ENCODE results near the gene GSTO2. TPM values are rescaled to one million over a fixed set of nuclear protein-coding genes. Genes with fewer than 3 reads are reported as not detected.

The GSTO2 gene
- total RNA-seq, 3 donors from 2014 or later (not counting 1 experiment from before 2014, with no cell fraction given): 0.75 to 1.4 (median 0.84) TPM

- no peaks in the 10 kb centered on the region for H3K9me3 Mint-ChIP-seq
- H3K36me3 Mint-ChIP-seq: peaks cover 18% of the 10 kb centered on the region
- no peak for ATAC-seq
- peaks cover 59 to 65% of the 10 kb centered on the region in 2 donors for H3K4me1 Mint-ChIP-seq
- intact Hi-C loops (cut with micrococcal nuclease): no loop called here
- no peak overlapping the region for H3K4me3 Mint-ChIP-seq
- peak overlapping the region; percentile 73 to 82 for H3K27ac Mint-ChIP-seq
- no peaks in the 10 kb centered on the region for H3K9me3 ChIP-seq (ENCODE audit: control insufficient read depth, insufficient read depth, low read length)
- H3K36me3 ChIP-seq (ENCODE audit: control insufficient read depth, insufficient read depth, low read length): peaks cover 61% of the 10 kb centered on the region
- no peak overlapping the region for H3K4me3 ChIP-seq (ENCODE audit: low read length)
- 98% methylated on average over 3 of the region's 3 CpGs for WGBS (ENCODE audit: insufficient coverage)
- H3K27me3 Mint-ChIP-seq (ENCODE audit: low read depth in 2 of 2): no peaks in the 10 kb centered on the region
- H3K27me3 ChIP-seq (ENCODE audit: control insufficient read depth, insufficient read depth, low read length): no peaks in the 10 kb centered on the region
- peaks cover 7% of the 10 kb centered on the region for H3K4me1 ChIP-seq (ENCODE audit: control insufficient read depth, insufficient read depth, low read length)
- TF ChIP-seq CTCF (IDR thresholded peaks at IDR 0.05): no peak
- no peak overlapping the region for H3K27ac ChIP-seq (ENCODE audit: low read length)
- no peak for DNase-seq
Measured at GRCh38 chr10:104259456-104259855, 9.5 kb upstream of the GSTO2 start.

GRCh38 chr10:104259999-104260774 lies 8.8 kb upstream of the GSTO2 start:
- peak overlapping the region; percentile 73 to 82 for H3K27ac Mint-ChIP-seq
- H3K36me3 ChIP-seq (ENCODE audit: control insufficient read depth, insufficient read depth, low read length): peaks cover 68% of the 10 kb centered on the region
- no peak for TF ChIP-seq CTCF (IDR thresholded peaks at IDR 0.05)
- intact Hi-C loops (cut with micrococcal nuclease): loop anchor here (10.0 kb wide), 1 partner anchor 455 kb away; no protein-coding TSS in a partner anchor
- peaks cover 18% of the 10 kb centered on the region for H3K36me3 Mint-ChIP-seq
- H3K27me3 ChIP-seq (ENCODE audit: control insufficient read depth, insufficient read depth, low read length): no peaks in the 10 kb centered on the region
- H3K27me3 Mint-ChIP-seq (ENCODE audit: low read depth in 2 of 2): no peaks in the 10 kb centered on the region
- H3K4me1 Mint-ChIP-seq: peaks cover 62 to 67% of the 10 kb centered on the region in 2 donors
- 92% methylated on average over 5 of the region's 6 CpGs for WGBS (ENCODE audit: insufficient coverage)
- no peaks in the 10 kb centered on the region for H3K9me3 ChIP-seq (ENCODE audit: control insufficient read depth, insufficient read depth, low read length)
- ATAC-seq: no peak
- no peak overlapping the region for H3K4me3 ChIP-seq (ENCODE audit: low read length)
- DNase-seq: no peak
- peaks cover 7% of the 10 kb centered on the region for H3K4me1 ChIP-seq (ENCODE audit: control insufficient read depth, insufficient read depth, low read length)
- no peaks in the 10 kb centered on the region for H3K9me3 Mint-ChIP-seq
- peak overlapping the region; percentile 7 for H3K4me3 Mint-ChIP-seq
- peak overlapping the region; percentile 16 for H3K27ac ChIP-seq (ENCODE audit: low read length)

- WGBS (ENCODE audit: insufficient coverage): 33% methylated on average over 1 of the region's 3 CpGs
- intact Hi-C loops (cut with micrococcal nuclease): loop anchor here (10.0 kb wide), 1 partner anchor 456 kb away; no protein-coding TSS in a partner anchor
- no peak overlapping the region for H3K4me3 ChIP-seq (ENCODE audit: low read length)
- H3K27ac ChIP-seq (ENCODE audit: low read length): peak overlapping the region; percentile 16
- Mint-ChIP-seq H3K36me3 (peaks cover 18% of the 10 kb centered on the region), H3K4me1 (peaks cover 62 to 67% of the 10 kb centered on the region in 2 donors), H3K27ac (peak overlapping the region; percentile 73 to 82), H3K9me3 (no peaks in the 10 kb centered on the region), H3K4me3 (peak overlapping the region; percentile 7), H3K27me3 (ENCODE audit: low read depth in 2 of 2) (no peaks in the 10 kb centered on the region)
- TF ChIP-seq CTCF (IDR thresholded peaks at IDR 0.05): no peak
- peak in 1 of 2 donors; percentile 23 for DNase-seq
- ATAC-seq: no peak
- H3K27me3 ChIP-seq (ENCODE audit: control insufficient read depth, insufficient read depth, low read length): no peaks in the 10 kb centered on the region
- peaks cover 7% of the 10 kb centered on the region for H3K4me1 ChIP-seq (ENCODE audit: control insufficient read depth, insufficient read depth, low read length)
- no peaks in the 10 kb centered on the region for H3K9me3 ChIP-seq (ENCODE audit: control insufficient read depth, insufficient read depth, low read length)
- peaks cover 73% of the 10 kb centered on the region for H3K36me3 ChIP-seq (ENCODE audit: control insufficient read depth, insufficient read depth, low read length)
Measured at GRCh38 chr10:104260775-104261115, 8.2 kb upstream of the GSTO2 start.

All from natural killer cell (primary cell).